GM18498 (cell line): ENCODE data around the gene CELA1.
"Not testable (repeated sequence)": the region's sequence is repeated elsewhere in the genome, so short reads cannot be mapped to it uniquely, and the experiment has no call there.

Source experiments
- ATAC-seq: cut with Tn5 transposase; IDR thresholded peaks from one replicate; pipeline ENCODE4 v1.9.1; 2021; ENCODE audit warnings: mild to moderate bottlenecking, moderate library complexity; ENCODE audit not compliant: unreplicated experiment

The CELA1 gene

DNA sequence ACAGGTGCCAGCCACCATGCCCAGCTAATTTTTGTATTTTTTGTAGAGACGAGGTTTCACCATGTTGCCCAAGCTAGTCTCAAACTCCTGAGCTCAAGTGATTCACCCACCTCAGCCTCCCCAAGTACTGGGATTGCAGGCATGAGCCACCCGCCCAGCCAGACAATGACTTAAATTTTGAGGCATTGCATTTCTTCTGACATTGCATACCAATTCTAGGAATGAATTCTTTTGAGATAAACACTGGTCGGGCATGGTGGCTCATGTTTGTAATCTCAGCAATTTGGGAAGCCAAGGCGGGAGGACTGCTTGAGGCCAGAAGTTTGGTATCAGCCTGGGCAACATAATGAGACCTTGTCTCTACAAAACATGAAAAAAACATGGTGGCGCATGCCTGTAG lies 2.5 kb upstream of the CELA1 start:
- no peak for ATAC-seq

DNA sequence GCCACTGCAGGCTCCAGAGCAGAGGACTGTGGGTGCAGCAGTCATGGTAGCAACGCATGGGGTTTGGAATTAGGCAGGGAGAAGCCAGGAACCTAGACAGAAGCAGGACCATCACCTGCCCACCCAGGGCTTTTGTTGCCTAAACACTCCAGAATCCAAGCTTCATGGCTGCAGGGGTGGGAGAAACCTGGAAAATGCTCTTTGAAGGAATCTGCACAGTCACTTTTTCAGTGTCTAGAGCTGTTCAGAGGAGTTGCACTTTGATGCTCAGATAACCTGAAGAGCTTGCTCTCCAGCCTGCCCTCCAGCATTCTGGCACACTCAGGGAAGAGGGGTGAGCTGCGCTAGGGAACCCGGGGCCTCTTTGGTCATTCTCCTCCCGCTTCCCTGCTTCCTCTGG lies 1.6 kb upstream of the CELA1 start:
- ATAC-seq, result no peak

DNA sequence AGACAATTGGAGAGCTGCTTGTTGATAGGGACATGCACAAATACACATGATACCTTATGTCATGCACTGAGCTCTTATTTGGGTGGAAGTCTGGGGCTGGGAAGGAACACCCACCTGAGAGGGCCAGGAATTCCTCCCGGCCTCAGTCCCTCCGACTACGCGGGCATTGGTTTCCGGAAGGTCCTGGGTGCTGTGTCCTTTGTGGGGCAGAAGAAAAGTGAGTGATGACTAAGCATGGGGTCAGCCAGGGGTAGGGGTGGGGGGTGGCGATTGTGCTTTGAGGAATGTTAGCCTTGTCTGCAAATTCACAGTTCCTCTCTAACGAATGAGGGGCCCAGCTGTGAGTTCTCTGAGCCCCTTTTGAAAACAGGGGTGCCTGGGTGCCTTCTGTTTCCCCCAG lies 798 bp downstream of the CELA1 start:
- no peak for ATAC-seq

DNA sequence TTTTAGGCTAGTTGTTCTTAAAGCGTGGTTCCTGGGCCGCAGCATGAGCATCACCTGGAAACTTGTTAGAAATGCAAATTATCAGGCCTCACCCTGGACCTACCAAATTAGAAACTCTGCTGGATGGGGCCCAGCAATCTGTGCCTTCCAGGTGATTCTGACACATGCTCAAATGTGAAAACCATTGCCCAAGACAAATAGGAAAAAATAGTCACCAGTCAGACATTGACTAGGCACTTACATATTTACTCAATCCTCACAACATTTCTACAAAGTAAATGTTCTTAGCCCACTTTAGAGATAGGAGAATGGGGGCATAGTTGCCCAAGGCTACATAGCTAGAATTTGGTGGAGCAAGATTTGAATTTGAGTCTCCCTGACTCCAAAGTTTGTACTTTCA lies 3.3 kb downstream of the CELA1 start:
- no peak for ATAC-seq

- no peak for ATAC-seq
These were observed 4.1 kb downstream of the CELA1 start for GRCh38 chr12:51342416-51342815.

GRCh38 chr12:51341251-51342007 lies 5.0 kb downstream of the CELA1 start:
- no peak for ATAC-seq

DNA sequence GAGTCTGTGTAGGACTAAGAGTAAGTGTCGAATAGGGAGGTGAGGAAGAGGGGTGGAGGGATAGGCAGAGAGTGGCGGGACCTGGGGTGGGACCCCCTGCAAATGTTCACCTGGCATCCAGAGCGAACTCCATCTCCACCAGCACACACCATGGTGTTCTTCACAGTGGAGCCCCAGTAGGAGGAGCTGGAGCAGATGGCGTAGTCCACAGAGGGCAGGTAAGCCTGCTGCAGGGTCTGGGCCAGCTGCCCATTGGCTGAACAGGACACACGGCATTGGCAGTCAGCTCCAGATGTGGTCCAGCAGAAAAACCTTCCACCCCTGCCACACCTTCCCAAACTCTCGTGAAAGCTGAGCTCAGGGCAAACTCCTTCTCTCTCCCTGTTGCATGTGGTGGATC lies 6.7 kb downstream of the CELA1 start:
- ATAC-seq, result no peak

DNA sequence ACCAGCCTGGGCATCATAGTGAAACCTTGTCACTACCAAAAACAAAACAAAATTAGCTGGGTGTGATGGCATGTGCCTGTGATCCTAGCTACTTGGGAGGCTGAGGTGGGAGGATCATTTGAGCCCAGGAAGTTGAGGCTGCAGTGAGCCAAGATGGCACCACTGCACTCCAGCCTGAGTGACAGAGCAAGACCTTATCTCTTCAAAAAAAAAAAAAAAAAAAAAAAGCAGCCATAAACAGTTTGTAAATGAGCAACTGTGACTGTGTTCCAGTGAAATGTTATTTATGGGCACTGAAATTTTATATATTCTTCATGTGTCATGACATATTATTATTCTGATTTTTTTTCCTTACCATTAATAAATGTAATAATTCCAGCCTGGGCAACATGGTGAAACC lies 9.1 kb downstream of the CELA1 start:
- not testable (repeated sequence) for ATAC-seq

- ATAC-seq, result no peak
These were observed 10.5 kb downstream of the CELA1 start for GRCh38 chr12:51335931-51336330.

- ATAC-seq, result no peak
These were observed 11.7 kb downstream of the CELA1 start for GRCh38 chr12:51334764-51335163.

DNA sequence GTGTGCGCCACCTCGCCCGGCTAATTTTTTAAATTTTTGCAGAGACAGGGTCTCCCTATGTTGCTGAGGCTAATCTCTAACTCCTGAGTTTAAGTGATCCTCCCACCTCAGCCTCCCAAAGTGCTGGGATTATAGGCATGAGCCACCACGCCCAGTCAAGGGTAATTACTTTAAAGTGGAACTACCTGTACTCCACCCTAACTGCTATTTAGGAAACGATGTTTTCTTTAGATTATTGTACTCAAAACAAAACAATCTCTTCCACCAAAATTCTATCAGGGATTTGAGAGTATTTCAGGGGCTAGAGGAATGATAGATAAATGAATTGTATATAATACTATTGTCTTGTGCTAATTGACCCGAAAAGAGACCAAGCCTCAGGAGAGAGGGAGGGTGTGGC lies 12.9 kb downstream of the CELA1 start:
- no peak for ATAC-seq

GRCh38 chr12:51330186-51330585 lies 16.3 kb downstream of the CELA1 start:
- no peak for ATAC-seq

DNA sequence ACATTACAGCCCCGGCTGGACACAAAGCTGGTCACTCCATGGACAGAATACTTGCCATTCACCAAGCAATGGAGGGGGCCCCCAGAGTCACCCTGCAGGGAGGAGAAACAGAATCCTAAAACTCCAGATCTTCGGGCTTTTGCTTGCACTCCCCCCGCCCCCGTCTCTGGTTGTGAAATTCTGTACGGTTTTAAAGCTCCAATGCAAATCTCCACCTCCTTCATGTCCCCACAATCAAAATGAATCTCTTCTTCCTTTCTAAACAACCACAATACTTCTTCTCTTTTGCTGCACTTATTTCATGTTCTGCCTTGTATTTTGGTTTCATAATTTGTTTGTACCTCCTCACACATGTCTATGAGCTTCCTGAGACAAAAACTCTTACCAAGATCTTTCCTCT lies 16.7 kb downstream of the CELA1 start:
- no peak for ATAC-seq

DNA sequence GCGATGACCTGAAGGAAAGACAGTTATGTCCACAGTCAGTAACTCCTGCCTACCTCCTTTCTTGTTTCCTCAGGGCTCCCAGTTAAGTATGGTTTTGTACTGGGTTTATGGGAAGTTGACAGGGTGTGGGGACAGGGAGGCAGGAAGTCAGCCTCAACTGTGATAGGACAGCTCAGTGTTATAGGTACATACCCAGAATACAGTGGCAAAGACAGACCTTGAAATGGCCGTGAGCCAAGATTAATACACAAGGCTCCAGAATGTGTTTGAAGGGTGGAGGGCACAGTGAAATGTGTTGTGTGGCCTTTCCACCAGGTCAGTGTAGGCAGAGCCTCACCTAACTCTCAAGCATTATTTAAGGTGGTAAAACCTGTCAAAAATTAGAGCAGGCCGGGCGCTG lies 17.9 kb downstream of the CELA1 start:
- ATAC-seq, result no peak

DNA sequence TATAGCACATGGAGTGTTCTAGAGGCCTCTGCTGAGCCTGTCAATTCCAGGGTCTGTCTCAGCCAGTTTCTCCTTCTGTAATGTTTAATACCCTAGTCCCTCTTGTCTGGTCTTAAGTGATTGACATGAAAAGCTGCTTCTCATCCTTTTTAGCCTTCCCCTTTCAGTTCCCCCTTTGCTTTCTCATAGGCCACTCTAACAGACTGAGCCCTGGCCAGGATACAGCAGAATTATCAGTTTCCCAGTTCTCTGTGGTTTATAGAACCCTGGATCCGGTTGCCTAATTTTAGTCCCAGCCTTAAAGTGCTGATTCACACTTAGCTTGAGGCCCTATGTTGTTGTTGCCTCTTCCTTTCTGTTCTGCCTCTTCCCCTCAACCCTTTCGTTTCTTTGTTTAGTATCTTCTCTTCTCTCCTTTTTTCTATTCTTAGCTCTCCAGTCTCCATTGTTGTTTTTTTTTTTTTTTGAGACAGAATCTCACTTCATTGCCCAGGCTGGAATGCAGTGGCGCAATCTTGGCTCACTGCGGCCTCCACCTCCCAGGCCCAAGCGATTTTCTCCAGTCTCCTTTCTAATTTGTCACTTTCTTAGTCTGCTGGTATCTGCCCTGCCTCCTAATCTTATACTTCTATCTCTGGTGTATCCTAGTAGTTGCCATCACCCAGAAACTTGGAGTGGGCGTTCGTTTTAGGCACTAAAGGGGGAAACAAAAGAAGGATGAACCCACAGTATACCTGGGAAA lies 19.6 kb downstream of the CELA1 start:
- peak; percentile 43 for ATAC-seq

DNA sequence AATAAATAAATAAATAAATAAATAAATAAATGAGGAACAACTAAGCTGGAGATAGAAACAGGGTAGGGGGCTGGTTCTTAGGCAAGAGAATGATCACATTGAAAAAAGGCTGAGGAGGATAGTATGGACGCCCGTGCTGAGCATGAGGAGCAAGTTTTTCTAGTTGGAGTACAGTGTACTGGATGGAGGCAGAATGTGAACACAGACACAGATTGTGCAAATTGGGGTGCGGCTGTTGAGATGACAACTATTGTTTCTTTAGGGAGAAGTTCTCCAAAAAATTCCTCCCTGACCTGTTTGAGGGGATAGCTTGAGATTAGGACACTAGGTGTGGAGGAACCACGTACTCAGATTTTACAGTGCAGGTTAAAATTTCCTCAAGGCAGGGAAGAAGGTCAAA lies 21.5 kb downstream of the CELA1 start:
- ATAC-seq, result no peak

DNA sequence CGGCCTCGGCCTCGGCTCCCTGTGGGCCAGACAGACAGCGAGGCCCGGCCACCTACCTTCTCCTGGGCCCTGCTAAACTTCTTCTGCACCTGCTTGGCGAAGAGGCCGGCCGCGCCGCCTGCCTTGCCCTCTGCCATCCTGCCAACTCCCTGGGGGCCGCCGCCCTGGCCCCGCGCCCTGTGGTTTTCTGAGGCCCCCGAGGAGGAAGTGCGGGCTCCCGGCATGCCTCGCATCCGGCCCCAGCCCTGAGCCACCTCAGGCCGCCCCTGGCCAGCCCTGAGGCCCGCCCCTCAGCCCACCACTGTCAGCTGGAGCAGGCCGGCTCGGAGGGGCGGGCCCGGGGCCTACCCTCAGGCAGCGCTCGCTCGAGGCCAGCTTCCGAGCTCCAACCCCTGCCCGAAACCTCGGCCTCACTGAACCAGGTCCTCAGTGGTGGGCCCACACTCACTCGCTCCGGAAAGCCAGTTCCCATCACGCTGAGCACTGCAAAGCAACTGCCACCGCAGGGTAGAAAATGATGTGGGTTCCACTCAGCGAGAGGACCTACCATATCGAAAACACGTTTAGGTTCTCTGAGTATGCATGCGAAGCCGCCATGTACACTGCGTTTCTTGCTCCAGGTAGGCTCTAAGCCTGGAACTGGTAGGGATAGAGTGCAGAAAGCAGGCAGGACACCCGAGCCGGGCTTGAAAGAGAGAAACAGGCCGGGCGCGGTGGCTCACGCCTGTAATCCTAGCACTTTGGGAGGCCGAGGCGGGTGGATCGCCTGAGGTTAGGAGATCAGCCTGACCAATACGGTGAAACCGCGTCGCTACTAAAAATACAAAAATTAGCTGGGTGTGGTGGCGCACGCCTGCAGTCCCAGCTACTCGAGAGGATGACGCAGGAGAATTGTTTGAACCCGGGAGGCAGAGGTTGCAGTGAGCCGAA lies 22.2 kb downstream of the CELA1 start, which contains the start of gene BIN2:
Gene BIN2, minus strand, starts transcription at position 209 of the 930 bp plus-strand sequence. Its CDS starts 72 bp downstream, at position 137.
- peak; percentile 75 for ATAC-seq

DNA sequence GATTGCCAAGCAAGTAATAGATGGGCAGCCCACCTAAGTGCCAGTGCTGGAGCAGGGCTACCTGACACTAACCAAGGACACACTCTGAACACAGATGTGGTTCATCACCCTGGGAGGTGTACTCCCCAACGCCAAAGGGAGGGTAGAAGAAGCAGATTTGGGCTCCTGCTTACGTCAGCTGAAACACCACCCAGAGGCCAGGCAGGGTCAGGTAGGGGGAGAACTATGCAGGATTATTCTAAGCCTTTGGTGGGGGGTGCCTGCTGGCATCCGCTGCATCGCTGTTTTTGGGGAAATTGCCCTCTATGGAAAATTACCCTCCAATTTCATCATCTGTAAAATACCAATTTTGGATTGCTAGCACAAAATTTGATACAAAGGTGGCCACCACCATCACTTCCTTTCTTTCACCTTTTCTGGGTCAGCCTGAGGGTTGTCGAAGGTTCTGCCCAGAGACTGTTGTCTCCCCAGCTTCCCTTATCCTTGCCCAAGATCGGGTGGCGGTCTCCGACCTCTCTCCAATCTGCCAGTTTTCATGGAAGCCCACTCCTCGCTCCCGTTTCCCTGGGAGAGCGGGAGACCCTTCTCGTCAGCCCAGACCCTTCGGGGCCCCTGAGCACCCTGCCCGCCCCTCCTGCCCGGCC lies 23.0 kb downstream of the CELA1 start:
- peak; percentile 8 for ATAC-seq

DNA sequence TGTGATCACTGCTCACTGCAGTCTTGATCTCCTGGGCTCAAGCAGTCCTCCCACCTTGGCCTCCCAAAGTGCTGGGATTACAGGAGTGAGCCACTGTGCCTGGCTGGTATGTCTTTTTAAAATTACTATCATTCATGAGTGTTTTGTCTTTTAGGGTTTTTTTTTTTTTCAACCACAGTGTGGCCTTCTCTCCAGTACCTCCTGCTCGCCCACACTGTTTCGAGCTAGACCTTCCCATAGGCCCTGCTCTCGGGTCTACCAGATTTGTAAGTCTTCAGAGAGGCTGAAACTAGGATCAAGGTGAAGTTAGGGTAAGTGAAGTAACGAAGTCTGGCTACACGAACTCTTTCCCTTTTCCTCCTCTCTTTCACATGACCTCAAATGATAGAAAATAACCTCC lies 24.0 kb downstream of the CELA1 start:
- ATAC-seq, result no peak

DNA sequence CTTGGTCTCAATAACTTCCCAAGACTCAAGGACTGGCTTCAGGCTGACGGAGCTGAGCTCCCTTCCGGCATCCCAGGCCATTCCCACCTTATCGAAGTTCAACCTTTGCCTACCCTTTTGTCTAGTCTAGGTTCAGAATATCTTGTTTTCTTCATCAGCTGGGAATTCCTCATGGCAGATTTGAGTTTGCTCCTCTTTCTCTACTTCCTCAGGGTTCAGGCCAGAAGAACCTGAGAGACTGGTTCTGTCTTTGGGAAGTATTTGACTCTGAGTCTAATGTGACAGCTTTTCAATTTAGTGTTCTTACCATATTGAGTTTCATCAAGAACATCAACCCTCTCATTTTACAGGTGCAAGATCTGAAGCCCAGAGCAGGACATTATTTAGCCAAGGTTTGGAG lies 24.6 kb downstream of the CELA1 start:
- no peak for ATAC-seq
